T-helper 17 cell (primary cell): Measurements from ENCODE around the gene MAPK6. TPM values are rescaled to one million over a fixed set of nuclear protein-coding genes. Genes with fewer than 3 reads are reported as not detected.
A peak's percentile ranks its signal among the peaks of the same experiment; 100 is the strongest.

Experiments used
- ATAC-seq: fragments of 150-1000 bp; cut with Tn5 transposase; 2 replicates; pipeline ENCODE4 v1.10.0; 2021; ENCODE audit warnings: mild to moderate bottlenecking, moderate library complexity
- DNase-seq, 3 donors: peaks; one replicate each; pipeline versions ENCODE4 v3.0.0 to v3.0.0-alpha.2; 2020 to 2021
- H3K9me3 ChIP-seq: one replicate; pipeline ENCODE4 v1.7.0; 2013; ENCODE audit warnings: low read length, mild to moderate bottlenecking; ENCODE audit not compliant: control insufficient read depth, poor library complexity, severe bottlenecking
- H3K27ac Mint-ChIP-seq: one replicate; pipeline ENCODE4 v1.8.0; 2022; ENCODE audit warnings: mild to moderate bottlenecking, moderate library complexity, mixed read lengths
- H3K27me3 Mint-ChIP-seq: one replicate; pipeline ENCODE4 v1.8.0; 2022; ENCODE audit warnings: mixed read lengths
- H3K36me3 Mint-ChIP-seq: one replicate; pipeline ENCODE4 v1.8.0; 2022; ENCODE audit warnings: low read depth, mixed read lengths
- H3K4me1 Mint-ChIP-seq: one replicate; pipeline ENCODE4 v1.8.0; 2022; ENCODE audit warnings: mild to moderate bottlenecking, mixed read lengths
- H3K4me3 Mint-ChIP-seq: one replicate; pipeline ENCODE4 v1.8.0; 2022; ENCODE audit warnings: mild to moderate bottlenecking, moderate library complexity, mixed read lengths
- total RNA-seq, 4 donors: library from RNA in 2 of 4; stranded (reverse) in 2 of 4; gene quantifications; one replicate each; pipeline ENCODE4 v1.2.3 and lab custom pipeline; 2022 to 2026

MAPK6 gene
- total RNA-seq, 2 donors from 2014 or later, result 36.8 to 45.6 TPM

DNA sequence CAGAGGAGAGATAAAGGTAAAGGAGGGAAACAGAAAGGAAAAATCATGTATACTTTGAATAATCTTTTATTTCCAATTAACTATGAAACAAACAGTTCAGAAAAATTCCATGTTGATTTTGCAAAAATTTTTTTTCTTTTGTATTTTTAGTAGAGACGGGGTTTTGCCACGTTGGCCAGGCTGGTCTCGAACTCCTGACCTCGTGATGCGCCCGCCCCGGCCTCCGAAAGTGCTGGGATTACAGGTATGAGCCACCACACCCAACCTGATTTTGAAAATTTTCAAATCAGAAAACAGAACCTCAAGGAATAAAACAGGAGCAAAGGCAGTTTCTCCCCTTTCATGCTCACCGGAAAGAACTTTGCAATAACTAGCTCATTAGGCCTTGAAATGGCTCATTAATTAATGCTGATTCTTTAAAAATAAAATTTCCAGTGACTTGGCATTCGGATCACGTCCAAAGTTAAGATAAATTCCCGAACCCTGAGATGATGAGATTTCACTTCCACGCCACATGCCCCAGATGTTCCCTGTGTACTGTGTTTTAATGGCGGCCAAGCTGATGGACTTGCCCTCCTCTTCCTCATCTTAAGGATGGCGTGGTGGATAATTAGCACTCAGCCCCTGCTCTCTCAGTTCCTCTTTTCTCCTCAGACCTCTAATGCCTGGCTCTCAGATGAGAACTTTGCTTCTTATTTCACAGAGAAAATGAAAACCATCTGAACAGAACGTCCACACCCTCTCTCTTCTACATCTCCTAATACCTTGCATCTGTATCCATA lies 82.7 kb downstream of the MAPK6 start:
- H3K36me3 Mint-ChIP-seq, result peaks cover 7% of the 10 kb centered on the region
- DNase-seq (no peak), ATAC-seq (no peak)
- H3K4me1 Mint-ChIP-seq, result peaks cover 7% of the 10 kb centered on the region
- H3K27ac Mint-ChIP-seq, result no peak overlapping the region
- H3K9me3 ChIP-seq, result no peaks in the 10 kb centered on the region
- no peak overlapping the region for H3K4me3 Mint-ChIP-seq
- peaks cover 43% of the 10 kb centered on the region for H3K27me3 Mint-ChIP-seq

- Mint-ChIP-seq H3K4me1 (peaks cover 7% of the 10 kb centered on the region), H3K36me3 (peaks cover 9% of the 10 kb centered on the region), H3K27ac (peak overlapping the region; percentile 57), H3K27me3 (peaks cover 45% of the 10 kb centered on the region), H3K4me3 (no peak overlapping the region)
- ATAC-seq (no peak), DNase-seq (no peak)
- no peaks in the 10 kb centered on the region for H3K9me3 ChIP-seq
These were observed 83.4 kb downstream of the MAPK6 start for GRCh38 chr15:52102463-52102862.

DNA sequence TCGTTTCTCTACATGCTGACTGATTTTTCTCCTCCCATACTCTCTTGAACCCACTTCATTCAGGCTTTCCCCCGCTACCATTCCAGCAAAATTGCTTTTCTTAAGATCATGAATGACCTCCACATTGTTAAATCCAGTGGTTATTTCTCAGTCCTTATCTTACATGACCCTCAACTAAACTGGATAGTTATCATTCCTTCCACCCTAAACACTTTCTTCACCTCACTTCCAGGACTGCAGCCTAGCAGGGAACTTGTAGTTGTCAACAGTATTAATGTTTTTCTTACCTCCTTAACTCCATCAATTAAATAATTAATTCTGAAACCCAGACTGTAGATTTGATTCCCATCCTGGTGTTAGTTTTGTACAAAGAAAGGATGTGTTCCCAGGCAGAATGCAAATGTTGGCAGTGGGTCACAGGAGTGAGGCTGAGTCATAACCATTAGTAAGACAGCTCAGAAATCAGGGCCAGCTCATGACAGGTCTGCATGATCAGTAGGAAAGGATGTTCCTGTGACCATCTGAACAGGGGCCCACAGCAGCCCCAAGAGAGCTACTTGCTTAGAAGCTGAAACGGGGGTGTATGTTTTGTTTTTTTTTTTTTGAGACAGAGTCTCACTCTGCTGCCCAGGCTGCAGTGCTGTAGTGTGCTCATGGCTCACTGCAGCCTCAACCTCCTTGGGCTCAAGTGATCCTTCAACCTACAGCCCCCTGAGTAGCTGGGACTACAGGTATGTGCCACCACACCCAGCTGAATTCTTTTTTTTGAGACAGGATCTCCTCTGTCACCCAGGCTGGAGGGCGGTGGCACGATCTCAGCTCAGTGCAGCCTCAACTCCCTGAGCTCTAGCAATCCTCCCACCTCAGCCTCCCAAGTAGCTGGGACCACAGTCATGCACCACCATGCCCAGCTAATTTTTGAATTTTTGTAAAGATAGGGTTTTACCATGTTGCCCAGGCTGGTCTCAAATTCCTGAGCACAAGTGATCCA lies 84.5 kb downstream of the MAPK6 start:
- Mint-ChIP-seq H3K27ac (no peak overlapping the region), H3K4me3 (no peak overlapping the region), H3K27me3 (peaks cover 52% of the 10 kb centered on the region), H3K36me3 (peaks cover 9% of the 10 kb centered on the region), H3K4me1 (peaks cover 7% of the 10 kb centered on the region)
- no peaks in the 10 kb centered on the region for H3K9me3 ChIP-seq
- ATAC-seq (no peak), DNase-seq (no peak)

GRCh38 chr15:52104532-52105004 lies 85.5 kb downstream of the MAPK6 start:
- peaks cover 56% of the 10 kb centered on the region for H3K27me3 Mint-ChIP-seq

DNA sequence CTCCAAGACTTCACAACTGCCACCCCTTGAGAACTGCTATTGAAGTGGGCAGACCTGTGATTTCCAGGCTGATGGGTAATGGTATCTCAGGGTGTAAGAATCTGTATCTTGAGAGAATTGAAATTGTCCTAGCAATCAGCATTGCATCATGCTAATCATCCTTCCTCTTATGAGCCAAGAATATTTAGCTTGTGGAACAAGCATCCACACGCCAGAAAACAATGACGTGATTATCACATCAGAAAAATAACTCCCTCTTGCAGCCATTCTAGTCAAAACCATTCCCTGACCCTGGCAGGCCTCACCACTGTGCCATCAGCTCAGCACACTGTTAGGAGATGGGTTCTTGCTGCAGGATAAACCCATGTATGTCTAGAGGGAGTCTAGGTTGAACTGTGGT lies 86.8 kb downstream of the MAPK6 start:
- Mint-ChIP-seq H3K27ac (no peak overlapping the region), H3K27me3 (peaks cover 62% of the 10 kb centered on the region), H3K4me1 (peaks cover 7% of the 10 kb centered on the region), H3K36me3 (peaks cover 9% of the 10 kb centered on the region), H3K4me3 (no peak overlapping the region)
- H3K9me3 ChIP-seq, result no peaks in the 10 kb centered on the region
- ATAC-seq (no peak), DNase-seq (no peak)

More at GRCh38 chr15:52104532-52105004, 85.5 kb downstream of the MAPK6 start:
- Mint-ChIP-seq H3K27ac (no peak overlapping the region), H3K36me3 (peaks cover 9% of the 10 kb centered on the region), H3K4me1 (peaks cover 7% of the 10 kb centered on the region), H3K4me3 (no peak overlapping the region)
- DNase-seq, result no peak
- ATAC-seq, result no peak
- no peaks in the 10 kb centered on the region for H3K9me3 ChIP-seq

GRCh38 chr15:52106641-52107040 lies 87.6 kb downstream of the MAPK6 start:
- Mint-ChIP-seq H3K27me3 (peaks cover 68% of the 10 kb centered on the region), H3K4me3 (peak overlapping the region; percentile 36), H3K27ac (no peak overlapping the region), H3K36me3 (peaks cover 9% of the 10 kb centered on the region), H3K4me1 (peaks cover 7% of the 10 kb centered on the region)
- DNase-seq, result no peak
- H3K9me3 ChIP-seq, result no peaks in the 10 kb centered on the region
- ATAC-seq, result no peak

DNA sequence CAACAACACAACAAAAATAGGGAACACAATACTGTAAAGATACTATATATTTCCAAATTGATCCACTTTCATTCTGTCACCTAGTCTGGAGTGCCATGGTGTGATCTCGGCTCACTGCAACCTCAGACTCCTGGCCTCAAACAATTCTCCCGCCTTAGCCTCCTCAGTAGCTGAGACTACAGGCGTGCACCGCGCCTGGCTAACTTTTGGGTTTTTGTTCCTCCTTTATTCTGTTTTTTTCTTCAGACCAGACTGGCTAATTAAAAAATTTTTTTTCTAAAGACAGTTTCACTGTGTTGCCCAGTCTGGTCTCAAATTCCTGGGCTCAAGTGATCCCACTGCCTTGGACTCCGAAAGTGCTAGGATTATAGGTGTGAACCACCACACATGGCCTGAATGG lies 88.2 kb downstream of the MAPK6 start:
- Mint-ChIP-seq H3K27me3 (peaks cover 64% of the 10 kb centered on the region), H3K27ac (no peak overlapping the region), H3K36me3 (peaks cover 9% of the 10 kb centered on the region), H3K4me1 (peaks cover 7% of the 10 kb centered on the region), H3K4me3 (no peak overlapping the region)
- DNase-seq, result no peak
- ATAC-seq, result no peak
- no peaks in the 10 kb centered on the region for H3K9me3 ChIP-seq

GRCh38 chr15:52109559-52110451 lies 90.8 kb downstream of the MAPK6 start:
- ATAC-seq, result no peak

GRCh38 chr15:52111517-52112202 lies 92.6 kb downstream of the MAPK6 start:
- H3K9me3 ChIP-seq, result no peaks in the 10 kb centered on the region
- no peak overlapping the region for H3K27ac Mint-ChIP-seq
- peak overlapping the region; percentile 77 for H3K4me3 Mint-ChIP-seq
- H3K4me1 Mint-ChIP-seq, result peaks cover 5% of the 10 kb centered on the region
- DNase-seq (no peak), ATAC-seq (no peak)
- peaks cover 3% of the 10 kb centered on the region for H3K36me3 Mint-ChIP-seq
- H3K27me3 Mint-ChIP-seq, result peaks cover 30% of the 10 kb centered on the region

More at GRCh38 chr15:52109559-52110451, 90.8 kb downstream of the MAPK6 start:
- peaks cover 45% of the 10 kb centered on the region for H3K27me3 Mint-ChIP-seq
- H3K4me3 Mint-ChIP-seq, result no peak overlapping the region
- H3K27ac Mint-ChIP-seq, result no peak overlapping the region
- peaks cover 5% of the 10 kb centered on the region for H3K36me3 Mint-ChIP-seq
- DNase-seq, result no peak
- no peaks in the 10 kb centered on the region for H3K9me3 ChIP-seq
- H3K4me1 Mint-ChIP-seq, result no peaks in the 10 kb centered on the region

DNA sequence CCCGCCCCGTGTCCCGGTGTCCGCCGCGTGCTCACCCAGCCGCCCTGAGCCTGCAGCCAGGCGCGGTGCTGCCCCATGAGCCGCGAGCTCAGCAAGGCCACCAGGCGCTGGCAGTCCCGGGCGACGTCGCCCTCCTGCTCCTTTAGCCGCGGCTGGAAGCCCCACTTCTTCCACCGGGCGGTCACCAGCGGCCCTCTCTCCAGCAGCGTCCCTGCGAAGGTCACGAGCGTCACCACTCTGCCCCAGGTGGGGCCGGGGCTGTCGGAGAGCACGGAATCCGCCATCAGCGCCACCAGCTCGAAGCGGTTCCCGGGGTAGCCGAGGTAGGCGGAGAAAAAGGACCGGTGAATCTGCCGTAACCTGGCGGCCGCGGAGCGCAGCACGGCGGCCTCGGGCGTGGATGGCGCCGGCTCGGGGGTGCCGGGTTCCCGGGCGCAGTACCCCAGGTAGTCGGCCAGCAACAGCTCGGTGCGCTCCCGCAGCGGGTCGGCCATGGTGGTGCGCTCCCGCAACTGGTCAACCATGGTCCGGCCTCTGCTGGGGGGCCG lies 93.3 kb downstream of the MAPK6 start:
- ATAC-seq (peak; percentile 89), DNase-seq (peak; percentile 12 to 37 (median 17))
- Mint-ChIP-seq H3K36me3 (no peaks in the 10 kb centered on the region), H3K4me1 (peaks cover 7% of the 10 kb centered on the region), H3K4me3 (peak overlapping the region; percentile 77), H3K27me3 (peaks cover 28% of the 10 kb centered on the region), H3K27ac (no peak overlapping the region)
- no peaks in the 10 kb centered on the region for H3K9me3 ChIP-seq

GRCh38 chr15:52113235-52113634 lies 94.2 kb downstream of the MAPK6 start:
- Mint-ChIP-seq H3K4me1 (peaks cover 8% of the 10 kb centered on the region), H3K27ac (no peak overlapping the region), H3K27me3 (peaks cover 23% of the 10 kb centered on the region), H3K4me3 (peak overlapping the region; percentile 66), H3K36me3 (no peaks in the 10 kb centered on the region)
- ATAC-seq, result no peak
- no peaks in the 10 kb centered on the region for H3K9me3 ChIP-seq
- DNase-seq, result no peak

DNA sequence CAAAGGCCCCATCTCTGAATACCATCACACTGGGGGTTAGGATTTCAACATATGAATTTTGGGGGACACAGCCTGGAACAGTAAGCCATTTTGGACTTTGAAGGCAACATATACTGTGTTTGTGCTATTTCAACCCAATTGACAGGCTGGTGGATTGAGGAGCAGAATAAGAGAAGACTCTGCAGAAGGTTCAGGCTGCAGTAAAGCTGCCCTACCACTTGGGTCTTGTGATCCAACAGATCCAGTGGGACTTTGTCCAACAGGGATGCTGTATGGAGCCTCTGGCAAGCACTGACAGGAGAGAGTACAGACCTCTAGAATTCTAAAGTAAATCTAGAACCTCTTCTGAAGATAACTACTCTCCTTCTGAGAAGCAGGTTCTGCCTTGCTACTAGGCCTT lies 94.7 kb downstream of the MAPK6 start:
- Mint-ChIP-seq H3K4me1 (peaks cover 8% of the 10 kb centered on the region), H3K36me3 (no peaks in the 10 kb centered on the region), H3K4me3 (peak overlapping the region; percentile 66), H3K27ac (no peak overlapping the region), H3K27me3 (peaks cover 18% of the 10 kb centered on the region)
- H3K9me3 ChIP-seq, result no peaks in the 10 kb centered on the region
- DNase-seq (no peak), ATAC-seq (no peak)
